Stimulated activated CD4-positive, alpha-beta T cell treated with anti-CD3 and anti-CD28 coated beads, TNF-alpha, amount 100 ng/mL, for 24 hours (primary cell): ENCODE data around the gene UIMC1.

Experiments
- DNase-seq, 3 experiments: peaks; one replicate each; pipeline ENCODE4 v3.0.0-alpha.2; 2020; ENCODE audit warnings: low read depth in 3 of 3

Gene UIMC1

GRCh38 chr5:176902102-176902814, 104.3 kb downstream of the UIMC1 start:
- DNase-seq, result no peak

GRCh38 chr5:176901260-176902101, 105.1 kb downstream of the UIMC1 start:
- DNase-seq, result peak in 2 of 3 experiments; percentile 18 to 44

DNA sequence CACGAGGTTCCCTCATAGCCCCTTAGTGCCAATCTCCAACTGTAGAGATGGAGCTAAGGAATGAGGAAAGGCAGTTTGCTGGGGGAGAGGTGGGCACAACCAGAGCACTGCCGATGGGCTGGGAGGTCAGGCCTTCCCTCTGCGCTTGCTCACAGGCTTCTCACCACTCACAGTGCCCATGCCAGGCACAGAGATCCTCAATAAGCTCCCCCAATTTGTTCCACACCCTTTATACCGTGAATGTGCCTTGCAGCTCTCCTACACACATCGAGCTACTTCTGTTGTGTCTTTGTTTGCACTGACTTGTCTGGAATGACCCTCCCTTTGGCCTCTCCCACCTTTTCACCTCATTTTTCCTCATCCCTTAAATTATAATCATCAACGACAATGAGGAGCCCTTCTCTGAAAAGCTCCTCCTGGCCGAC, 105.8 kb downstream of the UIMC1 start:
- no peak for DNase-seq

- DNase-seq, result no peak
Measured at GRCh38 chr5:176899946-176900779, 106.4 kb downstream of the UIMC1 start.

GRCh38 chr5:176899296-176899891, 107.2 kb downstream of the UIMC1 start, which contains the start of gene HK3:
Gene HK3, minus strand, starts transcription at chr5:176899346. Its CDS starts 3,187 bp downstream, at chr5:176896159.
- DNase-seq, result no peak

- DNase-seq, result no peak
Measured at GRCh38 chr5:176897263-176897662, 109.3 kb downstream of the UIMC1 start.

GRCh38 chr5:176895831-176896230, 110.7 kb downstream of the UIMC1 start:
- DNase-seq, result no peak

DNA sequence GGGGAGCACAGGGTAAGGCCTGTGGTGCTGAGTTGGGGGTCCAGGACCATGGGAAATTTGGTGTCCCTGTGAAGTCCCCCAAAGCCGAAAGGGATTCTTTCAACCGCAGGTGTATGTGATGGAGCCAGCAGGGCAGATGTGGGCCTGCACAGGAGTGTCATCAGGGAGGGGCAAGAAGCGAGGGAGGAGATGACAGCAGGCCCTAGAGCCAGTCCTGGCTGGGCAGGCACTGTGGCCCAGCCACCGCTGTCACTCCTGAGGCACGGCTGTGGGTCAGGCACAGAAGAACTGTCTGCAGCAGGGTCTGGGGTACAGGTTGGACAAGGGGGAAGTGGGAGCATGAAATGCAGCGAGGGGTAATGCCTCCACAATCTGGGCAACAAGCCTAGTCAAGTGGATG, 112.3 kb downstream of the UIMC1 start:
- no peak for DNase-seq

DNA sequence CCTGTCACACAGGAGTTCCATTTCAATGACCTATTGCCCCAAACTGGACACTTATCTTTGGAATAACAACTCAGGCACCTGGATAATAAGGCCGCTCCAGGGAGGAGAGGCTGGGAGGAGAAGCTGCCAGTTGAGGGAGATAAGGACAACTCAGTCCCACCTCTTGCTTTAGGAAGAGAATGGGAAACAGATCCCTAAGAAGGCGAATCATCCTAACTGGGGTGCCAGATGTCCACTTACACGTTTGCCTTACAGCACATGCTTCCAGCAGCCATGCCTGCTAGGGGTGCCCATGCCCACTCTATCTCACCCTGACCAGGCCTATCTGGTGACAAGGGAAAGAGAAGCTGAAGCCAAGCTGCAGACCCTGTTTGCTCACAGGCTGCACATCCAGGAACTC, 113.9 kb downstream of the UIMC1 start:
- no peak for DNase-seq

DNA sequence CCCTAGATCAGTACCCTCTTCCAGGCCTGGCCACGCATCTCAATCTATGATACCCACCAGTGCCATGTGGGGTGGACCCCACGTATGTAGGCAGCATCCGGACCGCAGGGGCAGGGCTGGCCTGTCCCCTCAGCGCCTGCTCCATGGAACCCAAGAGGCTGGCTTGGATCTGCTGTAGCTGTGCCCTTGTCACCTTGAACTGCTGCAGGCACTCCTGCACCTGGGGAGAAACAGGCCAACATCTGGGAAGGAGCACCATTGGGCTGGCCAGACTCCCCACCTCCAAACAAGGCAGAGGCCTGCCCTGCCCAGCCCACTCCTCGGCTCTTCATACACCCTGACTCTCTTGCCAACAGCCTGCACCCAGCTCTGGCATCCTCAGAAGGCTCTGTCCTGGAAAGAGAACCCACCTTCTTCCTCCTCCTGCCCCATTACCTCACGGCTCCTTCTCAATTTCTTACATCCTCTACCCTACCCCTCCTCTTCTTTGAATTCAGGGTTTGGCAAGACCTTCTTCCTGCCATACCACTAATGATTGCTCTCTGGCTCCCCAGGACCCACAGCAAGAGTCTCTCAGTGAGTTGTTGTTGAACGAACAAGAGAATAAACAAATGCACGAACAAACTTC, 115.1 kb downstream of the UIMC1 start:
- DNase-seq, result no peak

DNA sequence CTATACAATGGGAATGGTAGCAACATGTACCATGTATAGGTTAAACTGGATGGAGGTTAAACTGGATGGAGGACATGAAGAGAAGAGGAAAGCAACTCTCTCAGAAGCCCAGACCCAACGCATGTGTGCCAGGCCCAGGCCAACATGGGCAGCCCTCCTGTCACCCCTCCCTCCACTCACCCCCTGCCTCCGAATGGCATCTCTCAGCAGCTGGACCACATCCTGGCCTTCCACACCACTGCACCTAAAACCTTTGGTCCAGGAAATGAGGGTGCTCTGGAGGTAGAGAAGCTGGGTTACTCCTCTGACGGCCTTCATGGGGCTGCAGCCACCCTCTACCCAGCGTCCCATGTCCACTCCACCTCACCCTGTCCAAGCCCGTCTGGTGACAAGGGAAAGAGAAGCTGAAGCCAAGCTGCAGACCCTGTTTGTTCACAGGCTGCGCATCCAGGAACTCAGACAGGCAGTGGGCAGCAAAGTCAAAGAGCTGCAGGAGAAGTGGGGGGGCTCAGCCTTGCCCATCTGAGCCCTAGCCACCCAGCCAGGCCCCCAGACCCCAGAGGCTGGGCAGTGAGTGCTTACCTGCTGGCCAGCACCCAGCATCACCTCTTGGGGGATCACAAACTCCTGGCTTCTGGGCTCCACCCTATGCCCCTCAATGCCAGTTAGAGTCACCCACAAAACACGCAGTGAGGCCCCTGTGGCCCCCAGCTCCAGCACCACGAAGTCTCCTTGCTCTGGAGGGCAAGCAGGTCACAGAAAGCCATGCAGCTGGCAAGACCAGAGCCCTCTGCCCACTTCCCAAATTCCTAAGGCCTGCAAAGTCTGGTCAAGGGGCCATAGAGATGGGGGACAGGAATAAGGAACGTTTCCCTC, 115.9 kb downstream of the UIMC1 start:
- DNase-seq, result no peak

DNA sequence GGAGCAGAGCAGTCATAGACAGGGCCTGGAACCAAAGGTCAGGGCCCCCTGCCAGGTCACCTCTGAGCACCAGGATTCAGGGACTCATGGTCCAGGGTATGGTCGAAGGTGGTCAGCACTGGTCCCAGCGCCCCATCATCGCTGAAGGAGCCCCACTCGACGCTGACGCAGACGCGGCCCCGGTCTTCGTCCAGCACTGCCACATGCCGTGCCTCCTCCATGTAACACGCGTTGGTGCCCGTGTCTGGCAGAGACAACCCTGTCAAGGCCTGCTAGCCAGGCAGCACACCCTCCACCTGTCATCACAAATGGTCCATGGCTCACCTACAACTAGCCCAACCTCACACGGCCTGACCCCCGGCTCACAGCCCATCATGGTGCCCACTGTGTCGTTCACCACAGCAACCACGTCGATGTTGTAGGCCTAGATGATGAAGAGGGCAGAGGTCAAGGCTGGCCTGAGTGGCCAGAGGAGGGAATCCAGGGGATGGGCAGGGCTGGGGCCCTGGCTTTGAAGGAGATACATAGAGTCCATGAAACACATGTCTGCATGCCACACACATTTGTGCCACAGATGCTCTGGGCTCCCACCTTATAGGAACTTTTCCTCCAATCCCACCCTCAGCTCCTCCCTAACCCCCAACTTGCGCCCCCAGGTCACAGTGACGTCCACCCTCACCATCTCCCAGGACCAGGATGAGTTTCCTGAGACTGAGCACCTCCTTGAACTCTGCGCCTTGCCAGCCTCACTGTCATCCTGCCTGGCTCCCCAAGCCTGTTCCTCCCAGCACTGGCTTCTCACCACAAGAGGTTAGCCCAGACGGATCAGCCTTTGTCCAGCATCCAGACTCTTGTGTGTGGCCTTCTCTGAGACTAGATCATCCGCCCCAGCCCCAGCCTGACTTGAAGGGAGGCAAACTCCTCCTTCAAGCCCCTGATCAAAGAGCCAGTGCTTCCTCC, 117.0 kb downstream of the UIMC1 start:
- no peak for DNase-seq

- no peak for DNase-seq
Measured at GRCh38 chr5:176888865-176889165, 117.8 kb downstream of the UIMC1 start.

GRCh38 chr5:176888016-176888864, 118.3 kb downstream of the UIMC1 start:
- no peak for DNase-seq

DNA sequence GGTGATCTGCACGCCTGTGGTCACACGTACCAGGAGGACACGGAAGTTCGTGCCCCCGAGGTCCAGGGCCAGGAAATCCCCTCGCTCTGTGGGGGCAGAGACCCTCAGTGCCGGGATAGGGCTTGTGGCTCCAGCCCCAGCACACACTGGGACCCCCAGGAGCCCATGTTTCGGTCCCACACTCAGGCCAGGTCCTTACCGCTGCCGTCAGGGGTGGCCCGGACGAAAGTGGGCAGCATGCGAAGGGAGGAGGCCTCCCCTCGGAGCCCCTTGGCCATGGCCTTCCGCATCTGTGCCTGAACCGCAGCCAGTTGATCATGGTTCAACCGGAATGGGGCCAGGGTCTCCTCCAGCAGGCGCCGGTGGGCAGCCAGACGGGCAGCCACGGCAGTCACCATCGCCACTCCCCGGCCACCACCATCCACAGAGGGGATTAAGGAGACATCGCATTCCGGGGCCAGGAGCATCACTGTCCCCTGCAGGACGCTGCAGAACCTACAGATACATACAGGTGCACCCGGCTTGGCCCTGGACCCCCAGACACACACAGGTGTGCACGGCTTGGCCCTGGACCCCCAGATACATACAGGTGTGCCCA, 119.2 kb downstream of the UIMC1 start:
- DNase-seq, result no peak

DNA sequence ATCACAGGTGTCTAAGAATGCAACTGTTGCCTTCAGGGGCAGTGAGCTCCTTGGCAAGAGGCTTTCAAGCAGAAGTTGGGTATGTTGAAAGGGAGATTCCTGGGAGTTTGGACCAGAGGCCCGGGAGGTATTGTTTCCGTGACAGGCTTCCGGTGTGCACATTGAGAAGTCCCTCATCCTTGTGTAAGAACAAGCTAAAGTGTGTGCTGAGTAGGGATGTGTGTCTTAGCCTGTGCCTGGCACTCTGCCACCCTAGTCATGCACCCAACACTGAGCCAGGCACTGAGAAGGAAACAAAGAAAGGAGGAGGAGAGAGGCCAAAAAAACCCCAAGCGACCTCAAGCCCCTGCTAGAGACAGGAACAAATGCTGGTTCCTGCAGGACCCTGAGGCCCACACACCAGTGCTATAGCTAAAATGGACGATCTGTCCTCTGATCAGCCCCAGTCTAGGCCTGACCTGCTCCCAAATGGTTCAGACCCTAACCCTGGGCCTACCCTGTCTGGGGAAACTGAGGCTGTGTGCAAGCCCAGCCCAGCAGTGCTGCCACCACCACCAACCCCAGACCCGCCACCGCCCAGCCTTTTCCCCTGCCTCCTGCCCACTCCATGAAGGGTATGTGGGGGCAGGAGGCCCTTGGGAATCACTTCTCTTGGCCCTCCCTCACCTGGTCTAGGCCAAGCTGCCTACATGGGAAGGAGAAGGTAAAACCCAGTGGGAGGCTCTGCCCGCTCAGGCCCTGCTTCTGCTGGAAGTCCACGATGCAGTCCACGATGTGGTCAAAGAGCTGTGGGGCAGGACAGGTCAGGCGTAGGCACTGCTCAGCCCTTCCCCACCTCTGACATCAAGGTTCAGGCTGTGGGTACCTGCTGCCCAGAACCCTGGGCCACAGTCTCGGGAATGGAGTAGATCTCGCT, 120.0 kb downstream of the UIMC1 start:
- DNase-seq, result no peak

GRCh38 chr5:176884571-176884890, 122.0 kb downstream of the UIMC1 start:
- DNase-seq, result no peak
